Measurements from ENCODE around the gene NOP53.

NOP53 gene

GRCh38 chr19:47698631-47699359 is 46.6 kb upstream of the NOP53 start:
- H3K4me2 ChIP-seq (ENCODE audit: low read length): no peak overlapping the region
- no peaks in the 10 kb centered on the region for H3K9me3 ChIP-seq (ENCODE audit: insufficient read depth, low read length)
- no peak overlapping the region for H3K9ac ChIP-seq (ENCODE audit: low read length)
- no peaks in the 10 kb centered on the region for H3K27me3 ChIP-seq (ENCODE audit: low read depth, low read length)
- H3K4me3 ChIP-seq (ENCODE audit: low read length): no peak overlapping the region
- H3K36me3 ChIP-seq (replicated peaks; ENCODE audit: low read depth, low read length): peaks cover 7% of the 10 kb centered on the region
- peaks cover 3% of the 10 kb centered on the region; the same call in 1 of the 2 replicates for H3K4me1 ChIP-seq (ENCODE audit: low read length)
- H2AFZ ChIP-seq (ENCODE audit: low read depth, low read length): no peak overlapping the region
- no peaks in the 10 kb centered on the region for H4K20me1 ChIP-seq (ENCODE audit: insufficient read depth, low read length)
- TF ChIP-seq CTCF (IDR thresholded peaks at IDR 0.05; ENCODE audit: low read depth, low read length) (no peak), EZH2phosphoT487 (IDR thresholded peaks at IDR 0.05; ENCODE audit: low read depth) (no peak)
- H3K79me2 ChIP-seq (ENCODE audit: low read length): no peaks in the 10 kb centered on the region
- no peak overlapping the region for H3K27ac ChIP-seq (ENCODE audit: low read length)

- Histone ChIP-seq H3K79me2 (ENCODE audit: low read length) (no peaks in the 10 kb centered on the region), H3K4me2 (ENCODE audit: low read length) (no peak overlapping the region), H3K4me3 (ENCODE audit: low read length) (no peak overlapping the region), H3K9me3 (ENCODE audit: insufficient read depth, low read length) (no peaks in the 10 kb centered on the region), H3K27me3 (ENCODE audit: low read depth, low read length) (no peaks in the 10 kb centered on the region), H3K4me1 (ENCODE audit: low read length) (peaks cover 3% of the 10 kb centered on the region; the same call in 1 of the 2 replicates), H4K20me1 (ENCODE audit: insufficient read depth, low read length) (no peaks in the 10 kb centered on the region), H3K9ac (ENCODE audit: low read length) (no peak overlapping the region), H3K36me3 (replicated peaks; ENCODE audit: low read depth, low read length) (peaks cover 11% of the 10 kb centered on the region), H3K27ac (ENCODE audit: low read length) (no peak overlapping the region), H2AFZ (ENCODE audit: low read depth, low read length) (no peak overlapping the region)
- TF ChIP-seq CTCF (IDR thresholded peaks at IDR 0.05; ENCODE audit: low read depth, low read length) (peak; percentile 87), EZH2phosphoT487 (IDR thresholded peaks at IDR 0.05; ENCODE audit: low read depth) (no peak)
Measured at GRCh38 chr19:47699360-47699917, 45.9 kb upstream of the NOP53 start.

- TF ChIP-seq EZH2phosphoT487 (IDR thresholded peaks at IDR 0.05; ENCODE audit: low read depth): no peak
- no peaks in the 10 kb centered on the region for H3K9me3 ChIP-seq (ENCODE audit: insufficient read depth, low read length)
- H3K4me1 ChIP-seq (ENCODE audit: low read length): peaks cover 3% of the 10 kb centered on the region; the same call in 1 of the 2 replicates
- no peak overlapping the region for H3K4me3 ChIP-seq (ENCODE audit: low read length)
- H3K4me2 ChIP-seq (ENCODE audit: low read length): no peak overlapping the region
- H3K79me2 ChIP-seq (ENCODE audit: low read length): no peaks in the 10 kb centered on the region
- H2AFZ ChIP-seq (ENCODE audit: low read depth, low read length): no peak overlapping the region
- no peak overlapping the region for H3K27ac ChIP-seq (ENCODE audit: low read length)
- H3K9ac ChIP-seq (ENCODE audit: low read length): no peak overlapping the region
- H3K36me3 ChIP-seq (replicated peaks; ENCODE audit: low read depth, low read length): peaks cover 11% of the 10 kb centered on the region
- no peaks in the 10 kb centered on the region for H3K27me3 ChIP-seq (ENCODE audit: low read depth, low read length)
- H4K20me1 ChIP-seq (ENCODE audit: insufficient read depth, low read length): no peaks in the 10 kb centered on the region
Measured at GRCh38 chr19:47700934-47701716, 44.2 kb upstream of the NOP53 start.

GRCh38 chr19:47701717-47702552 is 43.4 kb upstream of the NOP53 start:
- H3K9me3 ChIP-seq (ENCODE audit: insufficient read depth, low read length): no peaks in the 10 kb centered on the region
- H3K4me1 ChIP-seq (ENCODE audit: low read length): peaks cover 3% of the 10 kb centered on the region; the same call in 1 of the 2 replicates
- H3K27me3 ChIP-seq (ENCODE audit: low read depth, low read length): no peaks in the 10 kb centered on the region
- no peak overlapping the region for H3K9ac ChIP-seq (ENCODE audit: low read length)
- H3K4me3 ChIP-seq (ENCODE audit: low read length): no peak overlapping the region
- H3K27ac ChIP-seq (ENCODE audit: low read length): no peak overlapping the region
- no peaks in the 10 kb centered on the region for H3K79me2 ChIP-seq (ENCODE audit: low read length)
- no peaks in the 10 kb centered on the region for H4K20me1 ChIP-seq (ENCODE audit: insufficient read depth, low read length)
- no peak overlapping the region for H3K4me2 ChIP-seq (ENCODE audit: low read length)
- no peak overlapping the region for H2AFZ ChIP-seq (ENCODE audit: low read depth, low read length)
- peaks cover 11% of the 10 kb centered on the region for H3K36me3 ChIP-seq (replicated peaks; ENCODE audit: low read depth, low read length)
- no peak for TF ChIP-seq CTCF (IDR thresholded peaks at IDR 0.05; ENCODE audit: low read depth, low read length)
- TF ChIP-seq EZH2phosphoT487 (IDR thresholded peaks at IDR 0.05; ENCODE audit: low read depth): no peak

Measured in OCI-LY3 (cell line).